HG03025 (cell line): ENCODE measurements around the gene NAP1L4.
"Not testable (repeated sequence)": the region's sequence is repeated elsewhere in the genome, so short reads cannot be mapped to it uniquely, and the experiment has no call there.

Experiments
- ATAC-seq: cut with Tn5 transposase; IDR thresholded peaks from one replicate; pipeline ENCODE4 v1.9.1; 2021; ENCODE audit warnings: mild to moderate bottlenecking, moderate library complexity; ENCODE audit not compliant: unreplicated experiment, low FRiP score

The NAP1L4 gene

GRCh38 chr11:2940921-2941821 is 51.0 kb downstream of the NAP1L4 start:
- ATAC-seq: no peak

GRCh38 chr11:2940147-2940920 is 51.8 kb downstream of the NAP1L4 start:
- ATAC-seq: no peak

- ATAC-seq: not testable (repeated sequence)
These were observed 53.4 kb downstream of the NAP1L4 start for GRCh38 chr11:2938458-2939418.

- not testable (repeated sequence) for ATAC-seq
These were observed 54.3 kb downstream of the NAP1L4 start for GRCh38 chr11:2937641-2938457.

- ATAC-seq: no peak
These were observed 57.4 kb downstream of the NAP1L4 start for GRCh38 chr11:2934611-2935239.

- ATAC-seq: no peak
These were observed 58.0 kb downstream of the NAP1L4 start for GRCh38 chr11:2934021-2934550.

GRCh38 chr11:2933375-2934020 is 58.6 kb downstream of the NAP1L4 start:
- no peak for ATAC-seq

GRCh38 chr11:2932850-2933251 is 59.3 kb downstream of the NAP1L4 start:
- no peak for ATAC-seq

- ATAC-seq: no peak
These were observed 60.1 kb downstream of the NAP1L4 start for GRCh38 chr11:2931771-2932738.

- no peak for ATAC-seq
These were observed 60.7 kb downstream of the NAP1L4 start for GRCh38 chr11:2931420-2931746.

- ATAC-seq: no peak
These were observed 61.3 kb downstream of the NAP1L4 start for GRCh38 chr11:2930704-2931419.

GRCh38 chr11:2929950-2930703 is 62.0 kb downstream of the NAP1L4 start:
- no peak for ATAC-seq

- no peak for ATAC-seq
These were observed 62.6 kb downstream of the NAP1L4 start for GRCh38 chr11:2929531-2929949.

- ATAC-seq: no peak
These were observed 63.3 kb downstream of the NAP1L4 start, which contains the start of gene PHLDA2 for GRCh38 chr11:2928605-2929530. Gene PHLDA2 (minus strand): TSS chr11:2929420. CDS start chr11:2929364, 56 bp downstream.
